Measurements from ENCODE around the gene KCNC1. TPM values are rescaled to one million over a fixed set of nuclear protein-coding genes. Genes with fewer than 3 reads are reported as not detected.

KCNC1 gene
- polyA plus RNA-seq, 1 experiment = not detected

DNA sequence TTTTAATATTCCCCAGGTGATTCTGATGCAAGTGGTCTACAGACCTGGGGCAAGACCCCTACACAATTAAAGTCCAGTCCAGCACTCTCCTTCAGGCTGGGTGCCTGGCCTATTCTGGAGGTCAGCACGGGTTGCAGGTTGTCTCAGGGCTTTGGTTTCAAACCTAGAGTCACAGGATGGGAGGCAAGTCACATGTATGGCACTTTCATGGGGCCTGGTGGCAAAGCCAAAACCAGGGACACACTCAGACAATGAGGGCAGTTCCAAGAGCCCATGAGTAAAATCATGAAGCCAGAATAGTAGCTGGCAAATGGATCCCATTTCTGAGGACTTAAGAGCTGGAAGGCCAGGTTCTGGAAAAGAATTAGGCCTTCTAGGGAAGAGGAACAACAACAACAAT is 96.6 kb downstream of the KCNC1 start:
- TF ChIP-seq, protein P1, sequence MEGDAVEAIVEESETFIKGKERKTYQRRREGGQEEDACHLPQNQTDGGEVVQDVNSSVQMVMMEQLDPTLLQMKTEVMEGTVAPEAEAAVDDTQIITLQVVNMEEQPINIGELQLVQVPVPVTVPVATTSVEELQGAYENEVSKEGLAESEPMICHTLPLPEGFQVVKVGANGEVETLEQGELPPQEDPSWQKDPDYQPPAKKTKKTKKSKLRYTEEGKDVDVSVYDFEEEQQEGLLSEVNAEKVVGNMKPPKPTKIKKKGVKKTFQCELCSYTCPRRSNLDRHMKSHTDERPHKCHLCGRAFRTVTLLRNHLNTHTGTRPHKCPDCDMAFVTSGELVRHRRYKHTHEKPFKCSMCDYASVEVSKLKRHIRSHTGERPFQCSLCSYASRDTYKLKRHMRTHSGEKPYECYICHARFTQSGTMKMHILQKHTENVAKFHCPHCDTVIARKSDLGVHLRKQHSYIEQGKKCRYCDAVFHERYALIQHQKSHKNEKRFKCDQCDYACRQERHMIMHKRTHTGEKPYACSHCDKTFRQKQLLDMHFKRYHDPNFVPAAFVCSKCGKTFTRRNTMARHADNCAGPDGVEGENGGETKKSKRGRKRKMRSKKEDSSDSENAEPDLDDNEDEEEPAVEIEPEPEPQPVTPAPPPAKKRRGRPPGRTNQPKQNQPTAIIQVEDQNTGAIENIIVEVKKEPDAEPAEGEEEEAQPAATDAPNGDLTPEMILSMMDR (IDR thresholded peaks at IDR 0.05; ENCODE audit: insufficient read depth, low read depth, low read length) = no peak
- CTCF ChIA-PET = interaction anchor here (0.6 kb wide), 1 partner anchor 10 kb away, joined by 3 read pairs; no protein-coding TSS in a partner anchor
- no peak for DNase-seq (ENCODE audit: low read depth)
- H3K36me3 ChIP-seq (ENCODE audit: control insufficient read depth, insufficient read depth, low read length) = no peaks in the 10 kb centered on the region
- no peak overlapping the region for H3K4me3 ChIP-seq (ENCODE audit: low read depth, low read length)
- no peaks in the 10 kb centered on the region for H3K27me3 ChIP-seq (ENCODE audit: control insufficient read depth, insufficient read depth, low read length)
- POLR2A ChIA-PET = no interaction called here

DNA sequence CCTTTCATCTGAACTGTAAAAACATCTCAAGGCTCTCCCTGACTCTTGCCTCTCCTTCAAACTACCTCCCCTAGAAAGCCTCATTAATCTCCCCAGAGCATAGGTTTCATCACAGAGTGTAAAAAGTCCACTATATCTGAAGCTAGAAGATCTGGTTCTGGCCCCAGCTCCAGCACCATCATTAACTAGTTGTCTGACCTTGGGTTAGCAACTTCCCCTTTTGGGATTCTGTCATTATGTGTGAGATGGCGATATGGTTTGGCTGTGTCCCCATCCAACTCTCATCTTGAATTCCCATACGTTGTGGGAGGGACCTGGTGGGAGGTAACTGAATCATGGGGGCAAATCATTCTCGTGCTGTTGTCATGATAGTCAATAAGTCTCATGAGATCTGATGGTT is 97.3 kb downstream of the KCNC1 start:
- no peak overlapping the region for H3K4me3 ChIP-seq (ENCODE audit: low read depth, low read length)
- POLR2A ChIA-PET = no interaction called here
- no peaks in the 10 kb centered on the region for H3K27me3 ChIP-seq (ENCODE audit: control insufficient read depth, insufficient read depth, low read length)
- TF ChIP-seq, protein P1 (IDR thresholded peaks at IDR 0.05; ENCODE audit: insufficient read depth, low read depth, low read length) = no peak
- H3K36me3 ChIP-seq (ENCODE audit: control insufficient read depth, insufficient read depth, low read length) = no peaks in the 10 kb centered on the region
- CTCF ChIA-PET = interaction anchor here (0.6 to 0.7 kb wide), 2 partner anchors 10 kb away, joined by 3 read pairs; no protein-coding TSS in a partner anchor
- DNase-seq (ENCODE audit: low read depth) = no peak

Other genes starting within 250 kb of the KCNC1 start
- not detected in 2 replicates for gene USH1C, start 190.4 kb upstream of the KCNC1 start, polyA plus RNA-seq (2011; rRNA removed)
- not detected in 2 replicates for gene OTOG, start 187.5 kb upstream of the KCNC1 start, polyA plus RNA-seq (2011; rRNA removed)
- not detected in 2 replicates for gene MYOD1, start 15.2 kb upstream of the KCNC1 start, polyA plus RNA-seq (2011; rRNA removed)